NCI-H1092 treated with DMSO at 0.1 percent for 48 hours (cell line): ENCODE measurements around the gene PERCC1.

Experiments used
- DNase-seq: peaks from one replicate; lab custom pipeline; 2025; lab: John Stamatoyannopoulos, UW

The PERCC1 gene

DNA sequence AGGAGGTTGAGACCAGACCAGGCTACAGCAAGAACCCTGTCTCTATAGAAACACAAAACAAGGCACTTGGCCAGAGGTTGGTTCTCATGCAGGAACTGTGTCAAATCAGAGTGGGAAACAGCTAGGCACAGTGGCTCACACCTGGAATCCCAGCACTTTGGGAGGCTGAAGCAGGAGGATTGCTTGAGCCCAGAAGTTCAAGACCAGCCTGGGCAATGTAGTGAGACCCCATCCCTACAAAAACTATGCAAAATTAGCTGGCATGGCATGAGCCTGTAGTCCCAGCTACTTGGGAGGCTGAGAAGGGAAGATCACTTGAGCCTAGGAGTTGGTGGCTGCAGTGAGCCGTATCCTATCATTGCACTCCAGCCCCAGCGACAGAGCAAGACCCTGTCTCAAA is 18.0 kb upstream of the PERCC1 start:
- DNase-seq: no peak

DNA sequence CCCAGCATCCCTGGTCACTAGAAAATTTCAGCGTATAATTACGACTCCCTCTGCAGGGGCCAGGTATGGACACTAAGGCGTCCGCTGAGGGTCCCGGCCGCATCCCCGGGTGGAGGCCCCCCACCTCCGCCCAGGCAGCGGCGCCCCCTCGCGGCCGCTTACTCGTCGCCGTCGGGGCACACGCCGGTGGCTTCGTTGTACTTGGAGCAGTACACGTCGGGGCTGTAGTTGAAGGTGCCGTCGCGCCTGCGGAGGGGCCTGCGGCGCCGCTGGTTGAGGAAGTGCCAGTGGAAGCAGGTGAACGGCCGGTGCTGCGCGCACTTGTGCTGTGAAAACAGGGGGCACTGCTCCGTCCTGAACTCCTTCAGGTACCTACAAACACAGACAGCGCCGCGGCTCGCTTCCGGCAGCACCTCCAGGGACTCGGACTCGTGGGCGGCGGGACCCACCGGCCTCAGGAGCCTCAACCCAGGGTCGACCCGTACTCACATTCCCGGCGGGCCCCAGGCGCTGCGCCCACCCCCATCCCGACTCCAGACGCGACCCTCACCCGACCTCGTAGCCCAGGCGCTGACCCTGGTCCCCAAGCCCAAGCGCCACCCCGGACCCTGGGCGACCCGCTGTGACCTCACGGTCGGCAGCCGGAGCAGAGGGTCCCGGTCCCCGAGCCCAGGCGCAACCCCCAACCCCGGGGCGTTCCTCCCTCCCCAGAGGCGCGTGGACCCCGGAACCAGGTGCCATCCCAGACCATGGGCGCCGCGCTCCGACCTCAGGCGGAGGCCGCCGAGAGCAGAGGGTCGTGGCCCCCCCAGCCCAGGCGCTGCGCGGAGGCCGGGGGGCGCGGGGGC is 17.0 kb upstream of the PERCC1 start:
- DNase-seq: peak; percentile 35

DNA sequence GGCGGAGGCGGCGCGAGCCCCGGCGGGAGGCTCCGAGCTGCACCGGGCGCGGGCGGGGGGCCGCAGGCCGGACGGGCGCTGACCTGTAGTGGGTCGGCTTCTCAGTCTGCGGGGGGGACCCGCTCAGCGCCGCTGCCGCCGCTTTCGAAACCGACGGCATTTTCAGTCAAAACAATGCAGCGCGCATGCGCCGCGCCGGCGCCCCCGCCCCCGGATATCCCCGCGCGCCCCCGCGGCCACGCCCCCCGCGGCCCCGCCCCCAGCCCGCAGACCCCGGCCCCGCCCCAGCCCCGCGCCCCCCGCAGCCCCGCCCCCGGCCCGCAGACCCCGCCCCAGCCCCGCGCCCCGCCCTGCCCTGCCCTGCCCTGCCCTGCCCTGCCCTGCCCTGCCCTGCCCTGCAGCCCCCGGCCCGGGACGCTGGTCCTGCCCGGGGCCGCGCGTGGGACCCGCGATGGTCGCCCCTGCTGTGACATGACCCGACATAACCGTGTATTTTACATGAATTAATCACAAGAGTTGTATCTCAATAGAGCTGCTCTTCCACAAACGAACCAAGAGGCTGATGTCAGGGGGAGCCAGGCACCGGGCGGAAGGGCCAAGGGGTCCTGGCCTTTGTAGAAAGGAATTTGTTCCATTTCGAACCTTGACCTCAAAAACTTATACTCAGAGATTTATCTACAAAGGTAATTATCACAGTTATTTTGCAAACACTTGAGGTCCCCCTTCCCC is 16.2 kb upstream of the PERCC1 start, which contains the start of gene UNKL:
Gene UNKL (minus strand): TSS at position 173 of the 729 bp plus-strand sequence. CDS start 13 bp downstream, at position 160.
- DNase-seq: peak; percentile 52

- DNase-seq: no peak
Observed at GRCh38 chr16:1416521-1416941, 14.3 kb upstream of the PERCC1 start.

DNA sequence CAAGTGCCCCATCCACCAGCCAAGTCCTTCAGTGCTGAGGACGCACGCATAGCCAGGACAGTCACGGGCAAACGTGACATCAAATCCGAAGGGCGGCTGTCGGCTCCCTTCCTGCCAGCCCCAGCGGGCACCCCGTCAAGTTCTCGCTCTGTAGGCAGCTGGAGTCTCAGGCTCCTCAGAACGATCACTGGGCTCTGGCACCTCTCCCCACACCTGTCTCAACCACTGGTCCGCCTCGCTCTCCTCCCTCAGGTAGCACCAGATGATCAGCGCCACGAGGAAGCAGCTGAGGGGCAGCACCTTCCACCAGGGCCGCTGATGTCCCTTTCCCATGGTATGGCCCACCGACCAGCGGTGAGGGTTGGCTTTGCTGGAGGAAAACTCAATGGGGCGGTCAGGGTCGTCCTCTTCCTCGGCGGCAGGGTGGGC is 10.8 kb upstream of the PERCC1 start:
- no peak for DNase-seq

DNA sequence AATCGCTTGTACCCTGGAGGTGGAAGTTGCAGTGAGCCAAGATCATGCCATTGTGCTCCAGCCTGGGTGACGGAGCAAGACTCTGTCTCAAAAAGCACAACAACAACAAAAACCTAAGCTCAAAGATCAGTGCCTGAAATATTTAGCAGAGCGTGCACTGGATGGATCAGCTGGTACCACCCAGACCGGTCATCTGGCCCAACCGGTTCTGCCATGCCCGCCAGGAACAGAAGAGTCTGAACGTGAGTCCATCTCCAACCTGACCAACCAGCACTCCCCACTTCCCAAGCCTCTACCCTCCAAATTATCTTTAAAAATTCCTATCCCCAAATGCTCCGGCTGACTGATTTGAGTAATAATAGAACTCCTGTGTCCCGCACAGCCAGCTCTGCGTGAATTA is 8.8 kb upstream of the PERCC1 start:
- DNase-seq: no peak

- no peak for DNase-seq
Observed at GRCh38 chr16:1424028-1424427, 6.8 kb upstream of the PERCC1 start.

DNA sequence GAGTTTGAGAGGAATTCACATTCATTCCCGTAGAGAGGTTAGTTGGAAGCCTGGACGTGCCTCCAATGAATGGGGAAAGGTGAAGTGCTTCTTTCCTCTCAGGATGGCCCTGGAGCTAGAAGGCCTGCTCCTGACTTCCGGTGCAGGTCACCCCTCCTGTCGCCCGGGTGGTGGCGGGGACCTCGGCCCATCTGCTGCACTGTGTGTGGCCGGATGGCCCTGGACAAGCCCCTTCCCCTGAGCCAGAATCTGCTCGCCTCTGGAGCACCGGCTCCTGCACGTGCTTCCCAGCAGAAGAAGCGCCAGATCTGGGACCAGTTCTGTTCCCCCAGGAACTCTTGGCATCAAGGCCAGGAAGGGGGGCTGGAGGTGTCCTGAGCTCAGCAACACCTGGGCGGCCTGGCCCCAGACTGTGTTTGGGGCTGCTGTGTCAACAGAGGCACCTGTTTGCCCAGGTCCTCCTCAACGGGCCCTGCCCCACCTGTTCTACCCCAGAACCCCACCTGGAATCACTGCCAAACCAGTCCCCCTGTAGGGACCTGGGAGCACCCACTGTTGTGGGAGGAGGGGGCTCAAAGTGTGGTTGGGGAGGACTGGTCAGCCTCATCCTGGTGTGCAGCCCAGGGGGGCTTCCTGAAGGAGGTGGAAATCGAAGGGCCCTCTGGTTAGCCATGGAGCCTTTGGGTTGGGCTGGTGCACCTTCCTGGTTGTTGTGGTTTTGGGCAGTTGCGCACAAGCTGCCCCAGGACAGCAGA is 5.1 kb upstream of the PERCC1 start:
- DNase-seq: no peak

DNA sequence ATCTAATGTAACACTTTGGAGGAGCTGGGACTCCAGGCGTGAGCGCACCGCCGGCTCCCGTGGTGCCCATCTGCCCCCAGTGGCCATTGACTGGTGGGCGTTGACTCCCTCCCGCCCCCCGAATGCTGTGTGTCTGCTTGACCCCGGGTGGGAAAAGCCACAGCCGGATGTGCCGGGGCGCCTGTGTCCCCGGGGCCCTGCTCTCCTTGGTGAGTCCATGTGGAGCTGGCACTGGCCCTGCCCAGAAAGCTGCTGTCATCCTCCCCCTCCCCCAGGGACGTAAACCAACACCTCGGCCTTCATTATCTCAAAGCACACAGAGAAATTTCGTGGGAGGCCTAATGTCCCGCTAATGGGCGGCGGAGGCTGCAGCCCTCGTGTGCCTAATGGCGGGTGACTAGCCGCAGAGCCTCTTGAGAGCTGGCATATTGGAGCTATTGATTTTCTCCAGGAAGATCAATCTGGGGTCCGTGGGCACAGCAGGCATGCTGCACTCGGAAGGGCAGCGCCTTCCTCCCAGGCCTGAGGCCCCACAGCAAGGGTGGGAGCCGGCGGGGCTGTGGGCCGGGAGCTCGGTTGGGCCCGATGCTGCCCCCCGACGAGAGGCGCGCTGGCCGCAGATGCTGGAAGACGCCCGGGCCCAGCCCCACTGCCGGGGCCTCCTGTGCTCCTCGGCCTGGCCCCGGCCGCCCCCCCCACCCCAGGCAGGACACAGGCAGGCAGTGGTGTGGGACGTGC is 4.0 kb upstream of the PERCC1 start:
- peak; percentile 90 for DNase-seq

DNA sequence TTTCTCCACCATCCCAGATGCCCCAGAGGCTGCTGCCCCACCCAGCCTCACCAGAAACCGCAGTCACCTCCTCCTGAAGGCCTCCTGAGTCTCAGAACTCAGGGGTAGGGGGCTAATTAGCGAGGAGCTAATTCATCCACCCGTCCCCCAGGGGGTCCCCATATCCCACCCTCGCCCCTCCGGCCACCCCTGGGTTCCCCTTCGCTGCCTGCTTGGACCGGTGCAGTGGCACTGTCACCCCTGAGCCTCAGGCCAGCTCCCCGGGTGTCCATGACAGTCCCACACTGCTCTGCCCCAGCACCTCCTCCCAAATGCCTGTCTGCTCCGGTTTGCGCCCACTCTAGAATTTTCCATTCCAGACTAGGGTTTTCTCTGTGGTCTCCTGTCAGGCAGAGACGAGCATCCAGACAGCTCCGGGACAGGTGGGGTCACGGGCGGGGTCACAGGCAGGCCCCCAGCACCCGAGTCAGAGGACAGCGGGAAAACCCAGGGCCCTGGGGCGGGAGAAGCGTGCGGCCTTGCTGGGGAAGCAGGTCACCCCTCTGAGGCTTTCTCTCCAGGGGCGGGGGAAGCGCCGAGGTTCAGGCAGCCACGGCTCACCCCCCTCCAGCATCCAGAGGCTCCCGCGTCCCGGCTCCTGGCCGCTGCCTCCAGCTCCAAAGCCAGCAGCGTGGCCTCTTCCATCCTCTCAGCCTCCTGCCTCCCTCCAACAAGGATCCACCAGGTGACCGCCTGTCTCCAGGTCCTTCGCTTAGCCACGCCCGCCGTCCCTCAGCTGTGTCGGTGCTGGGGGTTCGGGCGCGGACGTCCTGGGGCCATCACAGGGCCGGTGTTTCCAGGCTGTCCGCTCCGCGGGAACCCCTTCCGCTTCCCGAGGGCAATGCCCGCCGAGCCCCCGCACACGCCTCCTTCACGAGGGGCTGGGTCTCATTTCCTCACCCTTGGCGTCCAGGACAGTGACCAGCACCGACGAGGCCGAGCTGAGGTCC is 3.1 kb upstream of the PERCC1 start:
- DNase-seq: no peak

GRCh38 chr16:1428511-1428910 is 2.4 kb upstream of the PERCC1 start:
- no peak for DNase-seq

- no peak for DNase-seq
Observed at GRCh38 chr16:1429012-1429411, 1.9 kb upstream of the PERCC1 start.

- no peak for DNase-seq
Observed at GRCh38 chr16:1429631-1430030, 1.2 kb upstream of the PERCC1 start.

- no peak for DNase-seq
Observed at GRCh38 chr16:1430214-1430758, 592 bp upstream of the PERCC1 start.

DNA sequence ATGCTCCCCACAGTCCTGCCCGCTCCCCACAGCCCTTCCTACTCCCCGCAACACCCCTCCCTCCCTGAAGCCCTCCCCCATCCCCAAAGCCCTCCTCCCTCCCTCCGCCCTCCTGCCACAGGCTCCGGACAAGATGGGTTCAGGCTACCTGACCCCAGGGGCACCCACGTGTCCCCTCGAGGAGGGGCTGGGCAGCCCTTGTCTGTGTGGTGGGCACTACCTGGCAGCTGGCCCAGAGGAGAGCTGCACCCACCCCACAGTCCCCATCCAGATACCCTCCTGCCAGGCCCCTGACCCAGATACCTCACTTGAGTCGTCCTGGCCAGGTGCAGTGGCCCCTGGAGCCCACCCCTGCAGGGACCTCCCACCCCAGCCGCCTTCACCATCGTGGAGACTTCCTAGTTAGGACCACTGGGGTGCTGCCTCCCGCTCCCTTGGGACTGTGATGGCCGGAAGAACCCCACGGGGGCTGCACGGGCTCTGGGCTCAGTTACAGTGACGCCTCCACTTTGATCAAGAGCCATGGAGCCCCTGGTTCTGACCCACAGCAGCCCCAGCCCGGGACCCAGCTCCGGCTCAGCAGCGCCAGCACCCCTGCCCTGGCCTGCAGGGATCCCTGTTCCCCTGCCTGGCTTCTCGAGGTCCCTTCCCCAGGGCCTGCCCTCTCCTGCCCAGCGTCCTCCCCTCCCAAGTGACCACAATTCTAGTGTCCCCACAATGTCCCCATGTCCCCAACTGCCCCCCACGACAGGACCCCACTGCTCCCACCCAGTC is 806 bp downstream of the PERCC1 start:
- no peak for DNase-seq

- DNase-seq: no peak
Observed at GRCh38 chr16:1432388-1433262, 1.7 kb downstream of the PERCC1 start.

GRCh38 chr16:1433263-1433560 is 2.3 kb downstream of the PERCC1 start:
- DNase-seq: no peak

DNA sequence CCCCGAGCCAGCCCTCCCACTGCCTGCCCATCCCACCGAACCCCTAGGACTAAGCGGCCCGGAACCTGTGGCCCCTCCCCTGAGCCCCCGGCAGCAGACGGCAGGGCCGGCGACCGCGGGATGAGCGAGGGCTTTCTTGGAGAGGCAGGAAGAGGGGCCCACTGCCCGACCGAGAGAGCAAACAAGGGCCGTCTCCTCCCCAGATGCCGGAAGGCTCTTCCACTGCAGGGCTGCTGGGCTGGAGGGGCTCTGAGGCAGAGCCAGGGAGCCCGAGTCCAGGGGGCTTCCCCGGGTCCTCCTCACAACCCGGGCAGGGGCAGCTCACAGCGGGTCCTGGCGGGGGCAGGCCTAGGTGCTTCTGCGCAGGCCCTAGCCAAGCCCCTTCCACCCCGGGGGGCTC is 2.9 kb downstream of the PERCC1 start:
- peak; percentile 27 for DNase-seq
